Hepatocyte (in vitro differentiated cells): Measurements from ENCODE around the gene PHACTR2. TPM values are rescaled to one million over a fixed set of nuclear protein-coding genes. Genes with fewer than 3 reads are reported as not detected.

Experiments used
- DNase-seq: peaks from one replicate; pipeline ENCODE4 v3.0.0-alpha.2; 2016; ENCODE audit warnings: low spot score
- H2AFZ ChIP-seq: fragments of 200-600 bp; sonication (generic); 2 replicates; pipeline ENCODE4 v1.6.0; 2016; ENCODE audit warnings: antibody characterized with exemption, mild to moderate bottlenecking
- H3K27ac ChIP-seq: fragments of 200-600 bp; sonication (generic); 2 replicates; pipeline ENCODE4 v1.5.1; 2016; ENCODE audit warnings: mild to moderate bottlenecking
- H3K27me3 ChIP-seq: fragments of 200-600 bp; sonication (generic); 2 replicates; pipeline ENCODE4 v1.6.1; 2016
- H3K36me3 ChIP-seq: fragments of 200-600 bp; sonication (generic); replicated peaks from 2 replicates; pipeline ENCODE4 v1.5.1; 2016; ENCODE audit warnings: low read depth; ENCODE audit not compliant: insufficient read depth
- H3K4me1 ChIP-seq: fragments of 200-600 bp; sonication (generic); 2 replicates; pipeline ENCODE4 v1.5.1; 2016; ENCODE audit warnings: mild to moderate bottlenecking, moderate library complexity; ENCODE audit not compliant: insufficient read depth
- H3K4me2 ChIP-seq: fragments of 200-600 bp; sonication (generic); 2 replicates; pipeline ENCODE4 v1.6.0; 2016
- H3K4me3 ChIP-seq: fragments of 200-600 bp; sonication (generic); 2 replicates; pipeline ENCODE4 v1.5.1; 2016; ENCODE audit warnings: mild to moderate bottlenecking
- H3K79me2 ChIP-seq: fragments of 200-600 bp; sonication (generic); 2 replicates; pipeline ENCODE4 v1.6.0; 2017; ENCODE audit warnings: mild to moderate bottlenecking
- H3K9me2 ChIP-seq: fragments of 200-600 bp; sonication (generic); replicated peaks from 2 replicates; pipeline ENCODE4 v1.6.0; 2017; ENCODE audit warnings: mild to moderate bottlenecking; ENCODE audit not compliant: insufficient read depth
- H3K9me3 ChIP-seq: fragments of 200-600 bp; sonication (generic); 2 replicates; pipeline ENCODE4 v1.5.1; 2016; ENCODE audit warnings: low read depth, mild to moderate bottlenecking
- H4K20me1 ChIP-seq: fragments of 200-600 bp; sonication (generic); 2 replicates; pipeline ENCODE4 v1.6.0; 2016; ENCODE audit warnings: mild to moderate bottlenecking; ENCODE audit not compliant: insufficient read depth, poor library complexity, severe bottlenecking
- CTCF ChIP-seq: fragments of 200-600 bp; sonication (generic); IDR thresholded peaks from 2 replicates; pipeline ENCODE4 v1.5.1; 2016; ENCODE audit warnings: antibody characterized with exemption, mild to moderate bottlenecking; ENCODE audit not compliant: poor library complexity
- EZH2 ChIP-seq: fragments of 200-600 bp; sonication (generic); IDR thresholded peaks from 2 replicates; pipeline ENCODE4 v1.6.1; 2016; ENCODE audit warnings: antibody characterized with exemption, mild to moderate bottlenecking, borderline replicate concordance
- EZH2phosphoT487 ChIP-seq: fragments of 200-600 bp; sonication (generic); IDR thresholded peaks from one replicate; pipeline ENCODE4 v1.6.1; 2018; ENCODE audit warnings: antibody characterized with exemption, mild to moderate bottlenecking, low read depth, moderate library complexity; ENCODE audit not compliant: unreplicated experiment, severe bottlenecking
- WGBS: methylation state at CpG from one replicate; pipeline ENCODE4 v1.1.6; 2016; ENCODE audit warnings: low lambda C conversion rate; ENCODE audit errors: missing lambda C conversion rate; 5-methylcytosine and 5-hydroxymethylcytosine counted together
- polyA plus RNA-seq: library from polyadenylated mRNA; unstranded; fragments of >200 nt; fragmentation: Nextera tagmentation; extraction: Ambion mirVana; gene quantifications from 2 replicates; pipeline ENCODE4 v1.2.1, GENCODE V29; 2016
- total RNA-seq: library from RNA; depleted of rRNA; stranded (reverse); fragments of >200 nt; gene quantifications from 2 replicates; pipeline ENCODE4 v1.2.3, GENCODE V29; 2014

The PHACTR2 gene
- total and polyA plus RNA-seq, 2 experiments from 2014 or later, result 86.6 to 111 TPM

GRCh38 chr6:143762126-143762525, 84.4 kb downstream of the PHACTR2 start:
- Histone ChIP-seq H3K4me3 (no peak overlapping the region), H3K27me3 (no peaks in the 10 kb centered on the region), H3K4me1 (no peaks in the 10 kb centered on the region), H3K9me3 (no peaks in the 10 kb centered on the region), H3K4me2 (no peak overlapping the region), H2AFZ (no peak overlapping the region), H3K9me2 (no peaks in the 10 kb centered on the region), H3K79me2 (peaks cover 5% of the 10 kb centered on the region), H3K36me3 (no peaks in the 10 kb centered on the region), H4K20me1 (no peaks in the 10 kb centered on the region), H3K27ac (no peak overlapping the region)
- 91% methylated on average over 3 of the region's 3 CpGs for WGBS
- no peak for DNase-seq
- no peak for TF ChIP-seq CTCF
- no peak for TF ChIP-seq EZH2phosphoT487
- no peak for TF ChIP-seq EZH2

- WGBS, result 91% methylated on average over 8 of the region's 8 CpGs
- Histone ChIP-seq H3K9me2 (no peaks in the 10 kb centered on the region), H3K36me3 (no peaks in the 10 kb centered on the region), H4K20me1 (no peaks in the 10 kb centered on the region), H3K4me3 (no peak overlapping the region), H3K4me2 (no peak overlapping the region), H3K27me3 (no peaks in the 10 kb centered on the region), H3K27ac (no peak overlapping the region), H3K79me2 (peaks cover 16% of the 10 kb centered on the region), H3K4me1 (no peaks in the 10 kb centered on the region), H2AFZ (no peak overlapping the region), H3K9me3 (no peaks in the 10 kb centered on the region)
- DNase-seq, result no peak
- no peak for TF ChIP-seq CTCF
- TF ChIP-seq EZH2, result no peak
- TF ChIP-seq EZH2phosphoT487, result no peak
These were observed 87.8 kb downstream of the PHACTR2 start for GRCh38 chr6:143765422-143766184.

- no peaks in the 10 kb centered on the region for H3K9me3 ChIP-seq
- no peaks in the 10 kb centered on the region for H3K36me3 ChIP-seq
- no peak for DNase-seq
- H3K27me3 ChIP-seq, result no peaks in the 10 kb centered on the region
- H3K4me3 ChIP-seq, result no peak overlapping the region
- no peak overlapping the region for H2AFZ ChIP-seq
- H3K4me1 ChIP-seq, result no peaks in the 10 kb centered on the region
- H3K4me2 ChIP-seq, result no peak overlapping the region
- WGBS, result 100% methylated on average over 1 of the region's 1 CpG
- peaks cover 16% of the 10 kb centered on the region for H3K79me2 ChIP-seq
- no peak for TF ChIP-seq CTCF
- TF ChIP-seq EZH2, result no peak
- no peak for TF ChIP-seq EZH2phosphoT487
- no peak overlapping the region for H3K27ac ChIP-seq
- H3K9me2 ChIP-seq, result no peaks in the 10 kb centered on the region
- no peaks in the 10 kb centered on the region for H4K20me1 ChIP-seq
These were observed 88.4 kb downstream of the PHACTR2 start for GRCh38 chr6:143766185-143766553.
